ENCODE results near the gene FAM180B. TPM values are rescaled to one million over a fixed set of nuclear protein-coding genes. Genes with fewer than 3 reads are reported as not detected.

Gene FAM180B
- total RNA-seq, 1 experiment from 2014 or later, result not detected

- no peak overlapping the region for H3K4me2 ChIP-seq (ENCODE audit: low read length)
- no peak overlapping the region for H3K27ac ChIP-seq (ENCODE audit: low read depth, low read length)
- RAD21 ChIA-PET (ENCODE audit: low non-redundant PET in 1 of 2, low total read pairs in 2 of 2, uncharacterized antibody in 2 of 2, unreplicated experiment in 2 of 2), result no interaction called here
- peaks cover 14 to 22% of the 10 kb centered on the region in 2 experiments; a peak in 3 of 4 replicates for H3K36me3 ChIP-seq (ENCODE audit: control insufficient read depth in 1 of 2, insufficient read depth in 2 of 2, low read length in 2 of 2)
- H3K9me3 ChIP-seq (ENCODE audit: control insufficient read depth in 1 of 2, insufficient read depth in 1 of 2, low read depth in 1 of 2, low read length in 2 of 2), result no peaks in the 10 kb centered on the region
- no peak overlapping the region for H3K4me3 ChIP-seq (replicated peaks in 1 of 2; ENCODE audit: low read depth in 1 of 2, low read length in 2 of 2)
- H3K9me2 ChIP-seq (ENCODE audit: insufficient read depth), result no peaks in the 10 kb centered on the region
- TF ChIP-seq ZNF274 (IDR thresholded peaks at IDR 0.05; ENCODE audit: low read depth, low read length) (no peak), ZFX (IDR thresholded peaks at IDR 0.05) (no peak), SIN3A (IDR thresholded peaks at IDR 0.05; ENCODE audit: low read depth) (no peak), TCF7L2 (IDR thresholded peaks at IDR 0.05; ENCODE audit: borderline replicate concordance, extremely low read depth, insufficient read depth, insufficient read length) (no peak), SP1 (IDR thresholded peaks at IDR 0.05; ENCODE audit: low read depth) (no peak), YY1 (IDR thresholded peaks at IDR 0.05; ENCODE audit: extremely low read depth, insufficient replicate concordance, low read depth, low read length) (no peak), EGR1 (IDR thresholded peaks at IDR 0.05; ENCODE audit: low read depth) (no peak), ATF3 (IDR thresholded peaks at IDR 0.05) (no peak), SRF (IDR thresholded peaks at IDR 0.05; ENCODE audit: low read depth) (no peak), EZH2 (IDR thresholded peaks at IDR 0.05) (no peak), POLR2A (IDR thresholded peaks at IDR 0.05; ENCODE audit: borderline replicate concordance, extremely low read depth, insufficient read depth, insufficient read length) (no peak), JUND (IDR thresholded peaks at IDR 0.05) (no peak), ELF1 (IDR thresholded peaks at IDR 0.05; ENCODE audit: borderline replicate concordance, low read depth) (no peak)
- TF ChIP-seq, protein P1, sequence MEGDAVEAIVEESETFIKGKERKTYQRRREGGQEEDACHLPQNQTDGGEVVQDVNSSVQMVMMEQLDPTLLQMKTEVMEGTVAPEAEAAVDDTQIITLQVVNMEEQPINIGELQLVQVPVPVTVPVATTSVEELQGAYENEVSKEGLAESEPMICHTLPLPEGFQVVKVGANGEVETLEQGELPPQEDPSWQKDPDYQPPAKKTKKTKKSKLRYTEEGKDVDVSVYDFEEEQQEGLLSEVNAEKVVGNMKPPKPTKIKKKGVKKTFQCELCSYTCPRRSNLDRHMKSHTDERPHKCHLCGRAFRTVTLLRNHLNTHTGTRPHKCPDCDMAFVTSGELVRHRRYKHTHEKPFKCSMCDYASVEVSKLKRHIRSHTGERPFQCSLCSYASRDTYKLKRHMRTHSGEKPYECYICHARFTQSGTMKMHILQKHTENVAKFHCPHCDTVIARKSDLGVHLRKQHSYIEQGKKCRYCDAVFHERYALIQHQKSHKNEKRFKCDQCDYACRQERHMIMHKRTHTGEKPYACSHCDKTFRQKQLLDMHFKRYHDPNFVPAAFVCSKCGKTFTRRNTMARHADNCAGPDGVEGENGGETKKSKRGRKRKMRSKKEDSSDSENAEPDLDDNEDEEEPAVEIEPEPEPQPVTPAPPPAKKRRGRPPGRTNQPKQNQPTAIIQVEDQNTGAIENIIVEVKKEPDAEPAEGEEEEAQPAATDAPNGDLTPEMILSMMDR (IDR thresholded peaks at IDR 0.05 in 2 of 3, conservative IDR thresholded peaks at IDR 0.05 in 1 of 3; ENCODE audit: borderline replicate concordance in 1 of 3, insufficient read depth in 1 of 3, low read depth in 2 of 3, low read length in 2 of 3), result no peak
- TF ChIP-seq, protein P2, sequence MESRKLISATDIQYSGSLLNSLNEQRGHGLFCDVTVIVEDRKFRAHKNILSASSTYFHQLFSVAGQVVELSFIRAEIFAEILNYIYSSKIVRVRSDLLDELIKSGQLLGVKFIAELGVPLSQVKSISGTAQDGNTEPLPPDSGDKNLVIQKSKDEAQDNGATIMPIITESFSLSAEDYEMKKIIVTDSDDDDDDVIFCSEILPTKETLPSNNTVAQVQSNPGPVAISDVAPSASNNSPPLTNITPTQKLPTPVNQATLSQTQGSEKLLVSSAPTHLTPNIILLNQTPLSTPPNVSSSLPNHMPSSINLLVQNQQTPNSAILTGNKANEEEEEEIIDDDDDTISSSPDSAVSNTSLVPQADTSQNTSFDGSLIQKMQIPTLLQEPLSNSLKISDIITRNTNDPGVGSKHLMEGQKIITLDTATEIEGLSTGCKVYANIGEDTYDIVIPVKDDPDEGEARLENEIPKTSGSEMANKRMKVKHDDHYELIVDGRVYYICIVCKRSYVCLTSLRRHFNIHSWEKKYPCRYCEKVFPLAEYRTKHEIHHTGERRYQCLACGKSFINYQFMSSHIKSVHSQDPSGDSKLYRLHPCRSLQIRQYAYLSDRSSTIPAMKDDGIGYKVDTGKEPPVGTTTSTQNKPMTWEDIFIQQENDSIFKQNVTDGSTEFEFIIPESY (IDR thresholded peaks at IDR 0.05; ENCODE audit: extremely low read depth, insufficient replicate concordance, low read length), result no peak
- POLR2A ChIA-PET, result no interaction called here
- intact Hi-C loops (cut with micrococcal nuclease), result no loop called here
- H2AFZ ChIP-seq (ENCODE audit: low read depth, low read length, poor library complexity, severe bottlenecking), result no peak overlapping the region
- H3K27me3 ChIP-seq (ENCODE audit: insufficient read depth, low read length), result no peaks in the 10 kb centered on the region
- ATAC-seq, result no peak
- peaks cover 1% of the 10 kb centered on the region; the same call in 1 of the 2 replicates for H3K79me2 ChIP-seq (ENCODE audit: insufficient read depth, low read length)
- no peak for DNase-seq (ENCODE audit: low read depth, low spot score)
- no peaks in the 10 kb centered on the region for H4K20me1 ChIP-seq (ENCODE audit: insufficient read depth)
- no peaks in the 10 kb centered on the region for H3K4me1 ChIP-seq (ENCODE audit: control insufficient read depth in 1 of 2, insufficient read depth in 2 of 2, low read length in 2 of 2)
- CTCF ChIA-PET, result no interaction called here
- H3K9ac ChIP-seq (ENCODE audit: low read length), result no peak overlapping the region
- BruUV-seq (replicated peaks), result no TSS peak
Observed at GRCh38 chr11:47587039-47587716, 700 bp downstream of the FAM180B start.
